HepG2 (cell line): ENCODE results near the gene SLC5A10. TPM values are rescaled to one million over a fixed set of nuclear protein-coding genes. Genes with fewer than 3 reads are reported as not detected.
A peak's percentile ranks its signal among the peaks of the same experiment; 100 is the strongest.

ENCODE experiments used
- ADNP ChIP-seq: sonication (generic); formaldehyde crosslinking; IDR thresholded peaks from 2 replicates; pipeline ENCODE4 v1.4.0; 2020; ENCODE audit warnings: missing genetic modification reagents
- ATRX ChIP-seq: sonication (generic); formaldehyde crosslinking; IDR thresholded peaks from 2 replicates; pipeline ENCODE4 v1.4.0; 2020; ENCODE audit warnings: missing genetic modification reagents, borderline replicate concordance
- BATF2 ChIP-seq: sonication (generic); formaldehyde crosslinking; IDR thresholded peaks from 2 replicates; pipeline ENCODE4 v1.8.0; 2022; ENCODE audit warnings: mild to moderate bottlenecking, missing genetic modification reagents, moderate library complexity
- GATAD2A ChIP-seq: IDR thresholded peaks from 2 replicates; pipeline ENCODE4 v1.6.1; 2016
- GPN1 ChIP-seq: sonication (generic); formaldehyde crosslinking; IDR thresholded peaks from 2 replicates; pipeline ENCODE4 v1.5.1; 2020; ENCODE audit warnings: missing genetic modification reagents, borderline replicate concordance
- HNF4A ChIP-seq: sonication (generic); formaldehyde crosslinking; IDR thresholded peaks from 2 replicates; pipeline ENCODE4 v1.4.0; 2020; ENCODE audit warnings: missing genetic modification reagents
- HNRNPK ChIP-seq: fragments of 200-400 bp; formaldehyde crosslinking; IDR thresholded peaks from 2 replicates; pipeline ENCODE4 v1.6.1; 2018; ENCODE audit warnings: low read length, low read depth, moderate library complexity, mild to moderate bottlenecking; ENCODE audit not compliant: poor library complexity, severe bottlenecking
- PRDM4 ChIP-seq: sonication (generic); formaldehyde crosslinking; IDR thresholded peaks from 2 replicates; pipeline ENCODE4 v1.9.0; 2021; ENCODE audit warnings: missing genetic modification reagents, borderline replicate concordance
- RAD51 ChIP-seq: fragments of 450-650 bp; IDR thresholded peaks from 2 replicates; pipeline ENCODE4 v1.6.1; 2016; ENCODE audit warnings: borderline replicate concordance
- RARA ChIP-seq: IDR thresholded peaks from 2 replicates; pipeline ENCODE4 v1.6.1; 2016; ENCODE audit warnings: missing genetic modification reagents, missing compliant biosample characterization
- SNAI1 ChIP-seq: sonication (generic); formaldehyde crosslinking; IDR thresholded peaks from 2 replicates; pipeline ENCODE4 v1.5.0; 2020; ENCODE audit warnings: mild to moderate bottlenecking, missing genetic modification reagents, borderline replicate concordance
- THRA ChIP-seq: sonication (generic); formaldehyde crosslinking; IDR thresholded peaks from 2 replicates; pipeline ENCODE4 v1.4.0; 2020; ENCODE audit warnings: missing genetic modification reagents, borderline replicate concordance
- ZFY ChIP-seq: sonication (generic); formaldehyde crosslinking; IDR thresholded peaks from 2 replicates; pipeline ENCODE4 v1.4.0; 2020; ENCODE audit warnings: missing genetic modification reagents
- ZMAT3 ChIP-seq: sonication (generic); formaldehyde crosslinking; conservative IDR thresholded peaks from 2 replicates; pipeline ENCODE4 v1.7.0; 2021; ENCODE audit warnings: missing genetic modification reagents
- ZNF407 ChIP-seq: sonication (generic); formaldehyde crosslinking; IDR thresholded peaks from one replicate; pipeline ENCODE4 v1.5.1; 2020; ENCODE audit warnings: mild to moderate bottlenecking, missing genetic modification reagents; ENCODE audit errors: not compliant biosample characterization
- ZNF737 ChIP-seq: sonication (generic); formaldehyde crosslinking; IDR thresholded peaks from 2 replicates; pipeline ENCODE4 v1.5.0; 2020; ENCODE audit warnings: missing genetic modification reagents, mild to moderate bottlenecking, borderline replicate concordance
- polyA plus RNA-seq, 8 experiments: library from polyadenylated mRNA; depleted of rRNA in 3 of 8; stranded (reverse) in 7 of 8; unstranded in 1 of 8; fragments of >200 nt; fragmentation: Illumina TruSeq in 4 of 8; extraction: Trizol in 4 of 8; gene quantifications; 2 replicates each; pipeline versions ENCODE4 v1.2.1 to v1.2.3, GENCODE V29; 2011 to 2016; ENCODE audit warnings: low read depth in 4 of 8, missing spikeins in 1 of 8, mixed read lengths in 1 of 8; ENCODE audit not compliant: insufficient read depth in 1 of 8
- total RNA-seq, 5 experiments: library from RNA; depleted of rRNA; stranded (reverse); fragments of >200 nt; fragmentation: Illumina TruSeq; extraction: Trizol; gene quantifications; 2 replicates each; pipeline ENCODE4 v1.2.3, GENCODE V29; 2016; ENCODE audit warnings: low read depth in 1 of 5

Gene SLC5A10
- total and polyA plus RNA-seq, 2 of the 13 experiments (the other 11 are each of a cell fraction or from before 2014, with no cell fraction given) = 0.05 TPM; not detected in 1

GRCh38 chr17:18951941-18952842, at the start of gene SLC5A10 (continued):
- TF ChIP-seq ZNF407 = no peak
- no peak for TF ChIP-seq GPN1 (CRISPR knock-in tag)
- no peak for TF ChIP-seq ADNP (CRISPR knock-in tag)
- TF ChIP-seq GATAD2A (CRISPR knock-in tag) = peak; percentile 32; the same call in 1 of the 2 replicates
- no peak for TF ChIP-seq RAD51
- peak; percentile 82; the same call in 1 of the 2 replicates for TF ChIP-seq THRA (CRISPR knock-in tag)
- TF ChIP-seq ZNF737 = no peak
- TF ChIP-seq PRDM4 (CRISPR knock-in tag) = no peak
- TF ChIP-seq SNAI1 (CRISPR knock-in tag) = no peak
- no peak for TF ChIP-seq ATRX (CRISPR knock-in tag)
- no peak for TF ChIP-seq ZMAT3 (CRISPR knock-in tag)
- no peak for TF ChIP-seq HNRNPK
- no peak for TF ChIP-seq RARA (CRISPR knock-in tag)
- TF ChIP-seq BATF2 (CRISPR knock-in tag) = no peak
- 0 out of 2 replicates have a peak, but pooled peaks have one; percentile 14 for TF ChIP-seq HNF4A (CRISPR knock-in tag)
- TF ChIP-seq ZFY (CRISPR knock-in tag) = no peak
